IPS-15b (cell line): Measurements from ENCODE around the gene H2AZ1.

Experiments
- H3K27me3 ChIP-seq: one replicate; pipeline ENCODE4 v1.6.1; 2013; ENCODE audit warnings: low read length; ENCODE audit not compliant: control insufficient read depth, insufficient read depth
- H3K36me3 ChIP-seq: one replicate; pipeline ENCODE4 v1.6.1; 2013; ENCODE audit warnings: low read length; ENCODE audit not compliant: control insufficient read depth, insufficient read depth
- H3K4me1 ChIP-seq: one replicate; pipeline ENCODE4 v1.6.1; 2013; ENCODE audit warnings: mild to moderate bottlenecking, low read length; ENCODE audit not compliant: control insufficient read depth, insufficient read depth
- H3K4me3 ChIP-seq: one replicate; pipeline ENCODE4 v1.5.1; 2013; ENCODE audit warnings: low read depth, low read length
- H3K9ac ChIP-seq: one replicate; pipeline ENCODE4 v1.6.1; 2013; ENCODE audit warnings: low read depth, mild to moderate bottlenecking, low read length
- H3K9me3 ChIP-seq: one replicate; pipeline ENCODE4 v1.6.1; 2013; ENCODE audit warnings: mild to moderate bottlenecking, low read length; ENCODE audit not compliant: control insufficient read depth, insufficient read depth

Gene H2AZ1

DNA sequence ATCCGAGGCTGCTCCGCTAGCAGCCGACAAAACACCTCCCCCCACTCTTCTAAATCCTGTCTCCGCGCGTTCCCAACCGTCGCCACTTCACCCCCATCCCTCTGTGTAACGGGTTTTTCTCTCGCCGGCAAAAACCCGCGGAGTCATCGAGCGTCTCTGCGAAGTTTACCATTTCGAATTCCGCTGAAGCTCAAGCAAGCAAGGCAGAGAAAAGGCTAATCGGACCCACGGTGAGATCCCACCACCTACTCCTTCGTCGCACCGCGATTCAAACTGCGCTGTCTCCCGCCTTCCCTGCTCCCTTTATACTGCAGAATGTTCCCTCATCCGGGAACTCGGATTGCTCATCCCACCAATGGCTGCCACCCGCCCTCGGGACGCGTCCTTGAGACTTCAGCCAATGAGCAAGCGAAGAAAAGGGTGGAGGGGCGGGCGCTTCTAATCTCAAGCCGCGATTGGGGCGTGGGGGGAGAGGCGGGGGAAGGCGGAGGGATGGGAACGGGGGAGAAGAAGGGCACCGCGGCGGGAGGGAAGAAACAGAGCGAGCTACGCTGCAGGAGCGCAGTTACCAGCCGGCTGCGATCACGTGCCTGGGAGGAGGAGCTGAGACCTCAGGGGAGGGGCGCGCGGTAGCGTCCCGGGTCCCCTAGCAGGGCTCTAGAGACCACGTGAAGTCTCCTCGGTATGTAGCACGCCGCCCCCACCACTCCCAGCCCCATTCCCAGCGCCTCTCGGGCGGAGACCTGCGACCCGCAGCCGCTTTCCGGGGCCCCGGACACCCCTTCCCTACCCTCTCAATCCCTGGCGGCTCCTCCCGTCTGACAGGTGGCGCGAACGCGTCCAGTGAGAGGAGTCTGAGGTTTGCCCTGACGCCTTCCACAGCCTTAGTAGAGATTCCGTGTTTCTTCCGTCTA is at the start of gene H2AZ1:
H2AZ1 (minus strand) TSS at position 277 of the 914 bp plus-strand sequence; CDS start at position 172, 105 bp downstream.
- Histone ChIP-seq H3K27me3 (no peaks in the 10 kb centered on the region), H3K36me3 (no peaks in the 10 kb centered on the region), H3K9me3 (no peaks in the 10 kb centered on the region), H3K4me3 (peak within 1 kb of the TSS; percentile 95), H3K4me1 (peaks cover 6% of the 10 kb centered on the region), H3K9ac (peak within 1 kb of the TSS; percentile 96)

GRCh38 chr4:99998062-99998867 is 48.2 kb upstream of the H2AZ1 start:
- no peaks in the 10 kb centered on the region for H3K36me3 ChIP-seq
- no peaks in the 10 kb centered on the region for H3K27me3 ChIP-seq
- H3K9me3 ChIP-seq, result no peaks in the 10 kb centered on the region
- no peak overlapping the region for H3K9ac ChIP-seq
- H3K4me3 ChIP-seq, result no peak overlapping the region
- H3K4me1 ChIP-seq, result peaks cover 3% of the 10 kb centered on the region

DNA sequence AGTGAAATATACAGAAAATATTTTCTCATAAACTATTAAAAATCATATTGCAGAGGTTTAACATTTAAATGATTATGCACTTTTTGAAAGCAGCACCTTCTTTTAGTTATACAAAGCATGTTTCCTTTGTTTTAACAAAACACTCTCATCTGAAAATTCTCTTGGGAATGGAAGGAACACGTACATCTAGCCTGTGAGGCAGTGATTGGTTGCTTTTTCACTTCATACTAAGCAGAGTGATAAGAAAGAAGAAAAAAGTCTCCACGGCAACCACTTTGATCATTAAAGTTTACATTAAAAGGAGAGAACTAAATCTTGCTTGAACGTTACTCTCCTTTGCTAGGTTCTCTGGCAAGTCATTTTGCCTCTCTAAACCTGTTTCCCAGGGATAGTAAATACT is 41.7 kb upstream of the H2AZ1 start:
- no peak overlapping the region for H3K9ac ChIP-seq
- no peaks in the 10 kb centered on the region for H3K36me3 ChIP-seq
- no peak overlapping the region for H3K4me3 ChIP-seq
- no peaks in the 10 kb centered on the region for H3K27me3 ChIP-seq
- no peaks in the 10 kb centered on the region for H3K4me1 ChIP-seq
- H3K9me3 ChIP-seq, result no peaks in the 10 kb centered on the region

GRCh38 chr4:99987681-99988080 is 37.6 kb upstream of the H2AZ1 start:
- Histone ChIP-seq H3K4me3 (no peak overlapping the region), H3K9ac (no peak overlapping the region), H3K27me3 (no peaks in the 10 kb centered on the region), H3K9me3 (no peaks in the 10 kb centered on the region), H3K36me3 (no peaks in the 10 kb centered on the region), H3K4me1 (no peaks in the 10 kb centered on the region)

- Histone ChIP-seq H3K9ac (no peak overlapping the region), H3K9me3 (no peaks in the 10 kb centered on the region), H3K4me3 (no peak overlapping the region), H3K4me1 (no peaks in the 10 kb centered on the region), H3K27me3 (no peaks in the 10 kb centered on the region), H3K36me3 (no peaks in the 10 kb centered on the region)
Measured at GRCh38 chr4:99986792-99987191, 36.7 kb upstream of the H2AZ1 start.

DNA sequence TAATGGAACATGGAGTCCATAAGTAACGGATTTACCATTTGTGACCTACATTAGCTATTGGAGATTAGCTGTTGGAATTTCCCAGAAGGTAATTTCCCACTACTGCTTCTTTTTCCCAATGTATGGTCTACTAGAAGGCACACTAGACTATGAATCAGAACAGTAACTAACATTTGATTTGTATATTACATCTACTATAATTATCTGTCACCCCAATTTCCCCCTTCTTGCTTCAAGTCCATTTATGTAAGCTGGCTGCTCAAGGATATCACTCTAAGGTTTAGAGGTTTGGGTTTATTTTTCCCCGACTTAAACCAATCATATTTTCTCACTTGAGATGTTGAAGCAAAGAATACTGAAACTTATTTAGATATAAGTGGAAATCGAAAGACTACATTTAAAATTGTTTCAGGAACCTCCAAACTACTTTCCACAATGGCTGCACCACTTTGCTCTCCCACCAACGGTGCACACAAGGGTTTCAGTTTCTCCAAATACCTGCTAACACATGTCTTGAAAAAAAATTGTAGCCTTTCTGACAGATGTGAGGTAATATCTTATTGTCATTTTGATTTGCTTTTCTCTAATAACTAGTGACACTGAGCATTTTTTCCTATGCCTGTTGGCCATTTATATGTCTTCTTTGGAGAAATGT is 33.3 kb upstream of the H2AZ1 start:
- Histone ChIP-seq H3K4me1 (no peaks in the 10 kb centered on the region), H3K36me3 (no peaks in the 10 kb centered on the region), H3K9me3 (no peaks in the 10 kb centered on the region), H3K27me3 (no peaks in the 10 kb centered on the region), H3K4me3 (no peak overlapping the region), H3K9ac (no peak overlapping the region)

- Histone ChIP-seq H3K4me1 (no peaks in the 10 kb centered on the region), H3K9ac (no peak overlapping the region), H3K27me3 (no peaks in the 10 kb centered on the region), H3K4me3 (no peak overlapping the region), H3K9me3 (no peaks in the 10 kb centered on the region), H3K36me3 (no peaks in the 10 kb centered on the region)
Measured at GRCh38 chr4:99979872-99980271, 29.8 kb upstream of the H2AZ1 start.

DNA sequence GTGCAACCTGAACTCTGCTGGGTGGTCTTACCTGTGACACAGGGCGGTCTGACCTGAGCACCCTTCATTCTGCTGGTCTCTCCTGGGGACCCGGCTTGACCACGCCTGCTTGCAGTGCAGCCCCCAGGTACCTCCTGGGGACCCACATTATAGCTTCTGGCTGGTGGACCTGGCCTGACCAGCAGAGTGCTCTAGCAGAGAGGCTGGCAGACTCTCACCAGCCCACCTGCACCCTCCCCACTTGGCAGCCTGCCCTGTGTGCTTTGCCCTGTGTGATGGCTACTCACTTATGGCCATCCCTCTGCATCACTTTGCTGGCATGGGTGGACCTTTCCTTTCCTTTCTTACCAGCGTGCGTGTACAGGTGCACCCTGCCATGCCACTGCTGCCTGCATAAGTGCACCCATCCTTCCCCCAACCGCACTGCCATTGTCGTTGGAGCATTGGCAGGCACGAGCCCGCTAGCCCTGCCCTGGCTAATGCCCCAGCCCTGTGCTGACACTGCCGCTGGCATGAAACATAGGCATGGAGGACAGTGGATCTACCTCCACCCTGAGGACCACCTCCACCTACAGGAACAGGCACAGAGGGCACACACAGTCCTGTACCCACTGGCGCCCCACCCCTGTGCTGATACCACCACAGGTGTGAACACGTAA is 21.5 kb upstream of the H2AZ1 start:
- no peaks in the 10 kb centered on the region for H3K36me3 ChIP-seq
- no peaks in the 10 kb centered on the region for H3K27me3 ChIP-seq
- H3K9ac ChIP-seq, result no peak overlapping the region
- H3K4me1 ChIP-seq, result no peaks in the 10 kb centered on the region
- no peak overlapping the region for H3K4me3 ChIP-seq
- H3K9me3 ChIP-seq, result no peaks in the 10 kb centered on the region

DNA sequence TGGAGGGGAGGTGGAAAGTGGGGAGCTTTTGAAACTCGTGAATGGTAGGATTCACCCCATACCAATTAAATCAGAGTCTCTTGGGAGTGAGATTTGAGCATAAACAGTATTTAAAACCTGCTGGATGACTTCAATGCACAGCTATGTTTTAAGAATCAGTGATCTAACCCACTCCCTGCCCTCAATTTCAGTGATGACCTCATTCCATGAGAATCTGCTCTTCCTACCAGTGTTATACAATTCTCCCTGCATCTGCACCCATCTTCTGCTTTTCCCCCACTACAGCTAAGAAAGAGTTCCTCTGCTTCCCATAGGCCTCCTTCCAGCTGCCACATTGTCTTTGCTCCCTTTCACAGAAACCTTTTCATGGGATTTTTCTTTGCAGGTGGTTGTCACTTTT is 18.3 kb upstream of the H2AZ1 start:
- no peak overlapping the region for H3K9ac ChIP-seq

GRCh38 chr4:99966692-99967091 is 16.6 kb upstream of the H2AZ1 start:
- Histone ChIP-seq H3K36me3 (no peaks in the 10 kb centered on the region), H3K9me3 (no peaks in the 10 kb centered on the region), H3K4me3 (no peak overlapping the region), H3K9ac (no peak overlapping the region), H3K4me1 (no peaks in the 10 kb centered on the region), H3K27me3 (no peaks in the 10 kb centered on the region)

More for the DNA sequence above, 18.3 kb upstream of the H2AZ1 start:
- no peaks in the 10 kb centered on the region for H3K9me3 ChIP-seq
- H3K27me3 ChIP-seq, result no peaks in the 10 kb centered on the region
- no peaks in the 10 kb centered on the region for H3K36me3 ChIP-seq
- no peak overlapping the region for H3K4me3 ChIP-seq
- H3K4me1 ChIP-seq, result no peaks in the 10 kb centered on the region

GRCh38 chr4:99965674-99966350 is 15.7 kb upstream of the H2AZ1 start:
- Histone ChIP-seq H3K9ac (no peak overlapping the region), H3K4me1 (no peaks in the 10 kb centered on the region), H3K4me3 (no peak overlapping the region), H3K9me3 (no peaks in the 10 kb centered on the region), H3K36me3 (no peaks in the 10 kb centered on the region), H3K27me3 (no peaks in the 10 kb centered on the region)
